HepG2 (cell line): ENCODE data around the gene TEDC2. TPM values are rescaled to one million over a fixed set of nuclear protein-coding genes. Genes with fewer than 3 reads are reported as not detected.
A peak's percentile ranks its signal among the peaks of the same experiment; 100 is the strongest.

Experiments
- SP5 ChIP-seq: IDR thresholded peaks from 2 replicates; pipeline ENCODE4 v1.6.1; 2016; ENCODE audit warnings: low read depth, borderline replicate concordance
- UBTF ChIP-seq: sonication (generic); formaldehyde crosslinking; IDR thresholded peaks from 2 replicates; pipeline ENCODE4 v1.4.0; 2020; ENCODE audit warnings: mild to moderate bottlenecking, missing genetic modification reagents
- ZBTB34 ChIP-seq: sonication (generic); formaldehyde crosslinking; IDR thresholded peaks from 2 replicates; pipeline ENCODE4 v1.8.0; 2022; ENCODE audit warnings: mild to moderate bottlenecking, missing genetic modification reagents
- ZFX ChIP-seq: sonication (generic); formaldehyde crosslinking; IDR thresholded peaks from 2 replicates; pipeline ENCODE4 v1.4.0; 2020; ENCODE audit warnings: mild to moderate bottlenecking, low read depth, missing genetic modification reagents, moderate library complexity
- ZHX2 ChIP-seq, 2 experiments: sonication (generic) in 1 of 2; formaldehyde crosslinking in 1 of 2; IDR thresholded peaks; 2 replicates each; pipeline versions ENCODE4 v1.6.1 to v1.9.0; 2014 to 2022; ENCODE audit warnings: antibody characterized with exemption in 1 of 2, borderline replicate concordance in 1 of 2, inconsistent platforms in 1 of 2, low read depth in 1 of 2, missing genetic modification reagents in 1 of 2
- ZNF598 ChIP-seq: sonication (generic); formaldehyde crosslinking; IDR thresholded peaks from 2 replicates; pipeline ENCODE4 v1.5.1; 2020; ENCODE audit warnings: mild to moderate bottlenecking, missing genetic modification reagents, borderline replicate concordance
- ZNF619 ChIP-seq: sonication (generic); formaldehyde crosslinking; IDR thresholded peaks from 2 replicates; pipeline ENCODE4 v1.4.0; 2020; ENCODE audit warnings: mild to moderate bottlenecking, missing genetic modification reagents
- ZNF687 ChIP-seq: sonication (generic); formaldehyde crosslinking; IDR thresholded peaks from 2 replicates; pipeline ENCODE4 v1.5.1; 2020; ENCODE audit warnings: mild to moderate bottlenecking, missing genetic modification reagents, moderate library complexity
- polyA plus RNA-seq, 8 experiments: library from polyadenylated mRNA; depleted of rRNA in 3 of 8; stranded (reverse) in 7 of 8; unstranded in 1 of 8; fragments of >200 nt; fragmentation: Illumina TruSeq in 4 of 8; extraction: Trizol in 4 of 8; gene quantifications; 2 replicates each; pipeline versions ENCODE4 v1.2.1 to v1.2.3, GENCODE V29; 2011 to 2016; ENCODE audit warnings: low read depth in 4 of 8, missing spikeins in 1 of 8, mixed read lengths in 1 of 8; ENCODE audit not compliant: insufficient read depth in 1 of 8
- total RNA-seq, 5 experiments: library from RNA; depleted of rRNA; stranded (reverse); fragments of >200 nt; fragmentation: Illumina TruSeq; extraction: Trizol; gene quantifications; 2 replicates each; pipeline ENCODE4 v1.2.3, GENCODE V29; 2016; ENCODE audit warnings: low read depth in 1 of 5

TEDC2 gene
- total and polyA plus RNA-seq, 2 of the 13 experiments (the other 11 are each of a cell fraction or from before 2014, with no cell fraction given): 6.2 to 24.4 TPM

GRCh38 chr16:2475413-2476344 is 15.8 kb downstream of the TEDC2 start (continued):
- no peak for TF ChIP-seq ZBTB34 (CRISPR knock-in tag)
- TF ChIP-seq UBTF (CRISPR knock-in tag): peak; percentile 34; the same call in 1 of the 2 replicates
- TF ChIP-seq ZNF598 (CRISPR knock-in tag): no peak
- TF ChIP-seq SP5 (CRISPR knock-in tag): no peak; the same call in 1 of the 2 replicates
- TF ChIP-seq ZNF687 (CRISPR knock-in tag): peak; percentile 61
- peak; percentile 44 for TF ChIP-seq ZFX (CRISPR knock-in tag)
- TF ChIP-seq ZNF619 (CRISPR knock-in tag): 0 out of 2 replicates have a peak, but pooled peaks have one; percentile 1
- TF ChIP-seq ZHX2 (IDR thresholded peaks at IDR 0.05; ENCODE audit: low read depth): no peak
- 0 out of 2 replicates have a peak, but pooled peaks have one; percentile 12 for TF ChIP-seq ZHX2 (CRISPR knock-in tag; IDR thresholded peaks at IDR 0.05; ENCODE audit: borderline replicate concordance)
- TF ChIP-seq, all 625 proteins: peak for 39
